Chondrocyte (in vitro differentiated cells): Measurements from ENCODE around the gene UBE4A. TPM values are rescaled to one million over a fixed set of nuclear protein-coding genes. Genes with fewer than 3 reads are reported as not detected.
A peak's percentile ranks its signal among the peaks of the same experiment; 100 is the strongest.

Source experiments
- DNase-seq: peaks from one replicate; pipeline ENCODE4 v3.0.0; 2021; ENCODE audit warnings: mixed read lengths, low spot score
- H3K27ac Mint-ChIP-seq: one replicate; pipeline ENCODE4 v1.8.0; 2021; ENCODE audit warnings: mild to moderate bottlenecking, moderate library complexity, mixed read lengths; ENCODE audit not compliant: unreplicated experiment
- H3K27me3 Mint-ChIP-seq: 2 replicates; pipeline ENCODE4 v1.8.0; 2021; ENCODE audit warnings: low read depth, mixed read lengths
- H3K36me3 Mint-ChIP-seq: 2 replicates; pipeline ENCODE4 v1.8.0; 2021; ENCODE audit warnings: low read depth, mixed read lengths
- H3K4me1 Mint-ChIP-seq: 2 replicates; pipeline ENCODE4 v1.8.0; 2021; ENCODE audit warnings: low read depth, mild to moderate bottlenecking, mixed read lengths
- H3K4me3 Mint-ChIP-seq: one replicate; pipeline ENCODE4 v1.8.0; 2021; ENCODE audit warnings: mild to moderate bottlenecking, moderate library complexity, mixed read lengths; ENCODE audit not compliant: unreplicated experiment
- H3K9me3 Mint-ChIP-seq: 2 replicates; pipeline ENCODE4 v1.8.0; 2021; ENCODE audit warnings: low read depth, mixed read lengths
- CTCF ChIP-seq: fragments of 200-600 bp; sonication (generic); IDR thresholded peaks from 2 replicates; pipeline ENCODE4 v1.5.0; 2021; ENCODE audit warnings: antibody characterized with exemption, mild to moderate bottlenecking, moderate library complexity
- total RNA-seq: library from RNA; stranded (reverse); gene quantifications from 3 replicates; pipeline ENCODE4 v1.2.1, GENCODE V29; 2021

The UBE4A gene
- total RNA-seq, 1 donor from 2014 or later = 39.7 TPM

DNA sequence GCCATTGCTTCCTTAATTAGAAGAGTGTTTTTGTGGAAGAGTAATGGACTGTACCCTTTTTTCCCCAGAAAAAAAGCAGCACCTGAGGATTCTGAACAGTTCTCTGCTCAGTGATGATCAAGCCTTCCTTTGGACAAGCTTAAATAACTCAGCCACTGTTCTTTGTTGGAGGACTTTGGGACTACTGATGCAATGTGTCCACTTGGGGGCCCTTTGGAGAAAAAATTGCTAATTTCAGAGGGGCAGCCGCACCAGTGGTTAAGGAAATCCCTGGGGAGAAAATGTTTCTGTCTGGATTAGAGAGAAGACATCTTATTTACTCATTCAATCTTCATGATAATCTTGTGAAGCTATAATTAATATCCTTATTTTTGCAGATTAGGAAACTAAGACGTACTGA is 71.6 kb downstream of the UBE4A start:
- Mint-ChIP-seq H3K4me1 (peaks cover 11% of the 10 kb centered on the region), H3K27me3 (no peaks in the 10 kb centered on the region), H3K27ac (no peak overlapping the region), H3K9me3 (no peaks in the 10 kb centered on the region), H3K36me3 (no peaks in the 10 kb centered on the region), H3K4me3 (no peak overlapping the region)
- TF ChIP-seq CTCF = no peak
- DNase-seq = no peak

GRCh38 chr11:118434123-118434552 is 74.7 kb downstream of the UBE4A start:
- peaks cover 31% of the 10 kb centered on the region for H3K4me1 Mint-ChIP-seq
- no peak for TF ChIP-seq CTCF
- H3K27ac Mint-ChIP-seq = peak overlapping the region; percentile 42
- no peak for DNase-seq
- peak overlapping the region; percentile 93 for H3K4me3 Mint-ChIP-seq
- H3K9me3 Mint-ChIP-seq = no peaks in the 10 kb centered on the region
- no peaks in the 10 kb centered on the region for H3K27me3 Mint-ChIP-seq
- H3K36me3 Mint-ChIP-seq = no peaks in the 10 kb centered on the region

- Mint-ChIP-seq H3K36me3 (no peaks in the 10 kb centered on the region), H3K27me3 (no peaks in the 10 kb centered on the region), H3K9me3 (no peaks in the 10 kb centered on the region), H3K27ac (peak overlapping the region; percentile 91), H3K4me3 (peak overlapping the region; percentile 93), H3K4me1 (peaks cover 36% of the 10 kb centered on the region)
- peak; percentile 33 for TF ChIP-seq CTCF
- DNase-seq = no peak
Observed at GRCh38 chr11:118434553-118435289, 75.3 kb downstream of the UBE4A start.

DNA sequence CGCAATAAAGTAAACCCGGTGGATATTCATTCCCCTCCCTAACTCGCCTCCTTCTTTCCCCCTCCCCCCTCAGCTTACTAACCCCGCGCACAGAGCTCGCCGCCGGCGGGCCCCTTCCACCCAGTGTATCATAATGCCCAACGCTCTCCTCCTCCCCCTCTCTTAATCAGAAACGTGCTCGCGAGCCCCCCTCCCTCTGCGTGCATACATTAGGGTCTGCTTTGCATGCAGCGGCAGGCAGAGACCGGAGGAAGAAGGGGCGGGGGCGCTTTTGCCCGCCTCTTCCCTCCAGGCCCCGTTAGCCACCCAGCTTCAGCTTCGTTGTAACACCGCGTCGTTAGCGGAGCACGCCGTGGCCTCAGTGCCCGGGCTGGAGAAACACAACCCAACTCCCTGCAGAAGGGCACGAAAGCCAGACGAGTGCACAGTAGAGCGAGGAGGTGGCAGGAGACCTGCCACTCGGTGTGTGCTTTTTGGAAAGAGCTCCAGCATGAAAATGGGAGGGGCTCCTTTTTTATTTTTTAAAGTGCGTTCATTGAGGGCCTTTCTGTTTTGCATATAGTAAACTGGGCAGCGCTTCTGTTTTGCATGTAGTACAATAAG is 76.0 kb downstream of the UBE4A start:
- no peak for DNase-seq
- Mint-ChIP-seq H3K4me1 (peaks cover 43% of the 10 kb centered on the region), H3K4me3 (peak overlapping the region; percentile 93), H3K9me3 (no peaks in the 10 kb centered on the region), H3K27me3 (no peaks in the 10 kb centered on the region), H3K27ac (peak overlapping the region; percentile 91), H3K36me3 (no peaks in the 10 kb centered on the region)
- no peak for TF ChIP-seq CTCF

DNA sequence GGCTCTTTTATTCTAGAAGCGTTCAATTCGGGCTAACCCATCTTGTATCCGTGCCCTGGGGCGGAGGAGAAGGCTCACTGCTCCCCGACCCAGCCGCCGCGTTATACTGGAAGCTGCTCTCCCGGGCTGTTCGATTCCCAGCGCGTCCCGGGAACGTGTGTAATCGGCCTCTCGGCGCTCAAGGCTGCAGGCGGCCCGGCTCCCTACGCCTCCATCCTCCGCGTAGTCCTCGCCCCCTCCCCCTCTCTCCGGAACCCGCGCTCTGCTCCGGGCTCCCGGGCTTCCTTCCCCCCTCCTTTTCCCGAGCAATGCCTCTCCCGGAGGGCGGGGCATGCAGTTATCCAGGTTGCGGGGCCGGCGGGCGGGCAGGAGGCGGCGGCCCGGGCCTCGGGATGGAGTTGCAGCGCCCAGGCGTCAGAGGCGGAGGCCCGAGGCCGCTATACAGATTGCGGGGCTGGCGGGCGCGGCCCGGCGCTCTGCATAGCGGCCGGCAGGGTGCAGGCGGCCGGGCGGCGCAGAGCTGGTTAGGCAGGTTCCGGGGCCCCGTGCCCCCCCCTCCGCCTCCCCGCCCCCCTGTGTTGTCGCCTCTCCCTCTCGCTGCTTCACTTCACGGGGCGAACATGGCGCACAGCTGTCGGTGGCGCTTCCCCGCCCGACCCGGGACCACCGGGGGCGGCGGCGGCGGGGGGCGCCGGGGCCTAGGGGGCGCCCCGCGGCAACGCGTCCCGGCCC is 76.7 kb downstream of the UBE4A start, which contains the start of gene KMT2A:
Gene KMT2A (plus strand): TSS at position 600 of the 732 bp plus-strand sequence. CDS start 21 bp downstream, at position 621.
- no peak for TF ChIP-seq CTCF
- H3K27me3 Mint-ChIP-seq = no peaks in the 10 kb centered on the region
- H3K27ac Mint-ChIP-seq = peak within 1 kb of the TSS; percentile 94
- no peaks in the 10 kb centered on the region for H3K9me3 Mint-ChIP-seq
- peak; percentile 99 for DNase-seq
- peak within 1 kb of the TSS; percentile 93 for H3K4me3 Mint-ChIP-seq
- H3K4me1 Mint-ChIP-seq = peaks cover 50% of the 10 kb centered on the region
- no peaks in the 10 kb centered on the region for H3K36me3 Mint-ChIP-seq
